ENCODE data around the gene LAD1.

DNA sequence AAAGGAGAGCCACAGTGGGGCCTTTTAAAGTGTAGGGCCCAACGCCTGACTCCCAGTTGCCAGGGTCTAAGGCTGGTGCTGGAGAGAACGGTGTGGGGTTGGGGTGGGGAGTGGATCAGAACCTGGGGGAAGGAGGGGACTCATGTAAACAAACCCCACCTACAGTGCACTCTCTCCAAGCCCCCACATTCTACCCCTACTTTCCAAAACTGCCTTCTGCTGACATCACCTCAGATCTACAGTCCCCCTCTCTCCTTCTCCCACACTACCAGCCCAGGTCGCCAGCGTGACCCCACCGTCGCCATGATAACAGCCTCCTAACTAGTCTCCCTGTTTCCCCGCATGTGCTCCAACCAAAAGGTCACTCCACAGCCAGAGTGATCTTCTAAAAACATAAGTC is 48.2 kb downstream of the LAD1 start:
- TF ChIP-seq POLR2A (IDR thresholded peaks at IDR 0.05; ENCODE audit: low read length) (no peak), GATA1 (IDR thresholded peaks at IDR 0.05; ENCODE audit: low read depth, low read length) (no peak)
